ENCODE results near the gene VPS9D1. TPM values are rescaled to one million over a fixed set of nuclear protein-coding genes. Genes with fewer than 3 reads are reported as not detected.

VPS9D1 gene
- total RNA-seq = 10 to 100 TPM in 1 of 4 donors, 1 to 10 TPM in 3; 5.9 to 14.1 (median 7.0) TPM

DNA sequence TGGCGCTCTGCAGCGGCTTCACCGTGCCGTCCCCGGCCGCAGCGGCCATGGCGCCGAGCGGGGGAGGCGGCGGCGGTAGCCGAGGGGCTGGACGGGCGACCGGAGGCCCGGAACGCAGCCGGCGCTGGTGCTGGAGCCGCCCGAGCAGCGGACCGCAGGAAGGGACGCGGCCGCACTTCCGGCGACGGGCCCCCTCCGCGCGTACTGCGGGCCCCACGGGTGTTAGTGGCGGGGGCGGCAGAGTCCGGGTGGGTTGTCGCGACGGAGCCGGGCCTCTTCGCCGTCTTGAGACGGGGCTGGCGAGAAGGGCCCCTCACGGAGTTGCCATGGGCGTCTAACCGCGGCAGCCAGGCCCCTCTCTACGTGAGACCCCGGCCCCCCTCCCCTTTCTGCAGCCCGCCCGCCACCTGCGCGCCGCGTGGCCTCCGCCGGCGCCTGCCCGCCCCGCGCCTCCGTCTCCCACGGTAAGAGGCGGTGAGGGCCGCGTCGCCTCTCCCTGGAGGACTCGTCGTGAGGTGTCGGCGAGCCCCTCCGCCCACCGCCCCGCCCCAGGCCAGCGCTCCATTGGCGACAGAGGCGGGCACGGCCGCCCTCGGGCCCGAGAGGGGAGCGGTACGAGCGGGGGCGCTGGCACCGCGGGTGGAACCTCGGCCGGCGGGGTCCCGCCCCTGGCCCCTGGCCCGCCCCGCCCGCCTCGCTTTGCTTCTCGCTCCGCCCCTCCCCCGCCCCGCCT lies at the start of gene VPS9D1, which contains the start of gene ZNF276:
Gene VPS9D1 (minus strand): TSS at position 86 of the 733 bp plus-strand sequence. CDS start 37 bp downstream, at position 49.
Gene ZNF276 (plus strand): TSS at position 725 of the 733 bp plus-strand sequence. CDS start 104 bp downstream, outside the sequence.
- H3K4me1 ChIP-seq = peaks cover 6 to 60% (median 35%) of the 10 kb centered on the region in 4 donors
- peak; percentile 65 to 71 for DNase-seq (ENCODE audit: low spot score in 2 of 2)
- peak within 1 kb of the TSS; percentile 92 to 99 (median 96) for H3K27ac ChIP-seq
- H3K36me3 ChIP-seq = peaks cover 0 to 38% (median 0%) of the 10 kb centered on the region in 3 donors
- H3K4me3 ChIP-seq = peak within 1 kb of the TSS; percentile 70 to 98 (median 81)
- no peaks in the 10 kb centered on the region for H3K9me3 ChIP-seq
- H3K27me3 ChIP-seq = no peaks in the 10 kb centered on the region
- 1% methylated on average over 14 to 47 of the region's 103 CpGs for WGBS, 2 donors
- TF ChIP-seq EP300 (IDR thresholded peaks at IDR 0.05) = peak in 1 of 2 donors; percentile 66
- peak in 1 of 5 experiments; percentile 12 for TF ChIP-seq CTCF (IDR thresholded peaks at IDR 0.05)
- peak; percentile 31 to 38 for TF ChIP-seq POLR2A (IDR thresholded peaks at IDR 0.05)

- Histone ChIP-seq H3K36me3 (no peaks in the 10 kb centered on the region), H3K4me3 (no peak overlapping the region), H3K9me3 (no peaks in the 10 kb centered on the region), H3K27me3 (no peaks in the 10 kb centered on the region), H3K4me1 (peaks cover 0 to 2% (median 0%) of the 10 kb centered on the region in 4 donors), H3K27ac (no peak overlapping the region)
- WGBS, 2 donors = 97 to 99% methylated on average over 12 to 16 of the region's 16 CpGs
- TF ChIP-seq POLR2A (IDR thresholded peaks at IDR 0.05) = no peak
- no peak for DNase-seq (ENCODE audit: low spot score in 2 of 2)
These were observed 49.7 kb upstream of the VPS9D1 start for GRCh38 chr16:89770367-89770766.

DNA sequence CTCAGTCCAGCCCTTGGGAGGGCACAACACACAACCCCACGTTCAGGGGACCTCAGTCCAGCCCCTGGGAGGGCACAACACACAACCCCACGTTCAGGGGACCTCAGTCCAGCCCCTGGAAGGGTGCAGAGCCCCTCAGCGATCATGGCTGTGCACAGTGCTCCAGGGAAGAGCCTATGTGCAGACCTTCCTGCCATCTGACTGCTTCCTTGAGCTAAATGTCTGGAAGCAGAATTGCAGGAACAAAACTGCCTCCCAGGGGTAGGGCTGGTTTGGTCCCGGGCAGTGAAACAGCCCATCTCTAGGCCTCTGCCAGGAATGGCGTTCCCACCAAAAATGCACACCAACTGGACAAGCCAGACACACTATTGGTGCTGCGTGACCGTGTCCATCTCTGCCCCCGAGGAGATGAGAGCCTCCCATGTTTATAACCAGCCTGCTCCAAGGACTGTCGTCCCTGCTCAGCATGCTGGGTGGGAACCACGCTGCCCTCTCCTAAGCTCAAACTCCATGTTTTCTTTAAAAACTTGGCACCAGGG lies 44.7 kb upstream of the VPS9D1 start:
- Histone ChIP-seq H3K4me1 (peaks cover 0 to 14% (median 0%) of the 10 kb centered on the region in 4 donors), H3K36me3 (no peaks in the 10 kb centered on the region), H3K9me3 (no peaks in the 10 kb centered on the region), H3K4me3 (peak overlapping the region in 1 of 4 donors; percentile 33), H3K27me3 (no peaks in the 10 kb centered on the region), H3K27ac (peak overlapping the region in 1 of 4 donors; percentile 79)
- 73 to 76% methylated on average over 7 to 9 of the region's 10 CpGs for WGBS, 2 donors
- DNase-seq (ENCODE audit: low spot score in 2 of 2) = no peak
- TF ChIP-seq CTCF (IDR thresholded peaks at IDR 0.05) = no peak
- no peak for TF ChIP-seq POLR2A (IDR thresholded peaks at IDR 0.05)
- TF ChIP-seq EP300 (IDR thresholded peaks at IDR 0.05) = no peak

- peaks cover 0 to 14% (median 0%) of the 10 kb centered on the region in 4 donors for H3K4me1 ChIP-seq
- WGBS, 2 donors = 86 to 88% methylated on average over 13 to 18 of the region's 18 CpGs
- peak; percentile 21 to 49 for DNase-seq (ENCODE audit: low spot score in 2 of 2)
- TF ChIP-seq POLR2A (IDR thresholded peaks at IDR 0.05) = no peak
- TF ChIP-seq EP300 (IDR thresholded peaks at IDR 0.05) = peak in 1 of 2 donors; percentile 26
- no peak for TF ChIP-seq CTCF (IDR thresholded peaks at IDR 0.05)
- H3K36me3 ChIP-seq = no peaks in the 10 kb centered on the region
- H3K27ac ChIP-seq = peak overlapping the region in 1 of 4 donors; percentile 79
- no peaks in the 10 kb centered on the region for H3K27me3 ChIP-seq
- no peaks in the 10 kb centered on the region for H3K9me3 ChIP-seq
- H3K4me3 ChIP-seq = peak overlapping the region in 2 of 4 donors; percentile 20 to 33
These were observed 44.1 kb upstream of the VPS9D1 start for GRCh38 chr16:89764711-89765201.

GRCh38 chr16:89761304-89761922 lies 40.7 kb upstream of the VPS9D1 start:
- TF ChIP-seq POLR2A (IDR thresholded peaks at IDR 0.05) (no peak), EP300 (IDR thresholded peaks at IDR 0.05) (no peak), CTCF (IDR thresholded peaks at IDR 0.05) (no peak)
- H3K4me3 ChIP-seq = peak overlapping the region in 2 of 4 donors; percentile 23 to 30
- DNase-seq (ENCODE audit: low spot score in 2 of 2) = no peak
- 81 to 89% methylated on average over 17 of the region's 17 CpGs for WGBS, 2 donors
- no peaks in the 10 kb centered on the region for H3K36me3 ChIP-seq
- no peaks in the 10 kb centered on the region for H3K9me3 ChIP-seq
- no peaks in the 10 kb centered on the region for H3K27me3 ChIP-seq
- H3K4me1 ChIP-seq = peaks cover 0 to 14% (median 0%) of the 10 kb centered on the region in 4 donors
- H3K27ac ChIP-seq = peak overlapping the region in 1 of 4 donors; percentile 50

Data from tibial nerve (tissue), 4 donors.